RWPE1 (cell line): ENCODE data around the gene PRPF6.
A peak's percentile ranks its signal among the peaks of the same experiment; 100 is the strongest.

Source experiments
- CTCF ChIA-PET: fragments of 350-600 bp; sonication (Branson Sonifier 250); formaldehyde crosslinking; extraction: SDS; loops from one replicate; lab custom pipeline; 2021; lab: Yijun Ruan, JAX
- POLR2A ChIA-PET: fragments of 400-600 bp; formaldehyde crosslinking; extraction: SDS; loops from one replicate; lab custom pipeline; 2020; ENCODE audit warnings: antibody characterized with exemption; ENCODE audit not compliant: low non-redundant PET; lab: Yijun Ruan, JAX
- DNase-seq: peaks from one replicate; pipeline ENCODE4 v3.0.0; 2012; ENCODE audit warnings: low spot score
- H3K27ac ChIP-seq: fragments of 450-650 bp; 2 replicates; pipeline ENCODE4 v1.5.1; 2017
- TF ChIP-seq, protein P1 (sequence below): fragments of 450-650 bp; conservative IDR thresholded peaks from 2 replicates; pipeline ENCODE4 v1.5.1; 2017; ENCODE audit warnings: low read depth, mild to moderate bottlenecking

Gene PRPF6

DNA sequence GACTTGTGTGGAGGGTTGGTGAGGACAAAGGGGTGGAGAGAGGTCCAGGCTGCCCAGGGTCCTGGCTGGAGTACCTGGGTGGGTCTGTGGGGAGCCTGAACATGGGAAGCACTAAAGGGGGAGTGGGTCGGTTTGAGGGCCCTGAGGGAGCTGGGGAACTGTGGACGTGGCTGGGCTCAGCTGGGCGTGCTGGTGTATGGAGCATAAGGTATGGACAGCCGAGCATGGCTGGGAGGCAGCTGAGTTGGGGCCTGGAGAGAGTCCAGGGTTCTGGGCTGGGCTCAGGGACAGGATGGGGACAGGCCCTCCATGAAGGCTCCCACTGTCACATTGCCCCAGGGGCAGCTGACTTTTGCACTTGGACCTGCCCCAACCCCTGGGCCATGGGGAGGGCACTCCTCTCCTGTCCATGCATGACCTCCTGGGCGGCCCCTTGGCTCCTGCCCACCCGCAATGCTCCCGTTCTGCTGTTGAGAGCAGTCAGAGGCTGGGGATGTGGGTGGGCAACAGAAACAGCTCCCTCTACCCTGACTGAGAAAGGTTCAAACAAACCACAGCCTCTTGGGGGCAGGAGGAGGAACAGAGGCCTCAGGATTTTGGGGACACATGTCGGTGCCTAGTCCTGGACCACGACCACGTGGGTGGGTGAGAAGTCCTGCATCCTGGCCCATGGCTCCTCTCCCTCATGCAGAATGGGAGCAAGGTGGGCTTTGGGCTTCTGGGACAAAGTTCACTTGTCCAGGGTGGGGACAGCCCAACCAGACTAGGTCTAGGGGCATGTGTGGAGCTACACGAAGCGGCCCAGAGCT is 59.5 kb downstream of the PRPF6 start:
- TF ChIP-seq, protein P1, sequence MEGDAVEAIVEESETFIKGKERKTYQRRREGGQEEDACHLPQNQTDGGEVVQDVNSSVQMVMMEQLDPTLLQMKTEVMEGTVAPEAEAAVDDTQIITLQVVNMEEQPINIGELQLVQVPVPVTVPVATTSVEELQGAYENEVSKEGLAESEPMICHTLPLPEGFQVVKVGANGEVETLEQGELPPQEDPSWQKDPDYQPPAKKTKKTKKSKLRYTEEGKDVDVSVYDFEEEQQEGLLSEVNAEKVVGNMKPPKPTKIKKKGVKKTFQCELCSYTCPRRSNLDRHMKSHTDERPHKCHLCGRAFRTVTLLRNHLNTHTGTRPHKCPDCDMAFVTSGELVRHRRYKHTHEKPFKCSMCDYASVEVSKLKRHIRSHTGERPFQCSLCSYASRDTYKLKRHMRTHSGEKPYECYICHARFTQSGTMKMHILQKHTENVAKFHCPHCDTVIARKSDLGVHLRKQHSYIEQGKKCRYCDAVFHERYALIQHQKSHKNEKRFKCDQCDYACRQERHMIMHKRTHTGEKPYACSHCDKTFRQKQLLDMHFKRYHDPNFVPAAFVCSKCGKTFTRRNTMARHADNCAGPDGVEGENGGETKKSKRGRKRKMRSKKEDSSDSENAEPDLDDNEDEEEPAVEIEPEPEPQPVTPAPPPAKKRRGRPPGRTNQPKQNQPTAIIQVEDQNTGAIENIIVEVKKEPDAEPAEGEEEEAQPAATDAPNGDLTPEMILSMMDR = no peak
- POLR2A ChIA-PET = no interaction called here
- H3K27ac ChIP-seq = peak overlapping the region; percentile 58
- DNase-seq = no peak
- CTCF ChIA-PET = interaction anchor here (0.5 to 6.4 kb wide), 11 partner anchors 12 to 359 kb away, joined by 3 to 98 read pairs (median 13); partner anchors contain the start of gene TCEA2

DNA sequence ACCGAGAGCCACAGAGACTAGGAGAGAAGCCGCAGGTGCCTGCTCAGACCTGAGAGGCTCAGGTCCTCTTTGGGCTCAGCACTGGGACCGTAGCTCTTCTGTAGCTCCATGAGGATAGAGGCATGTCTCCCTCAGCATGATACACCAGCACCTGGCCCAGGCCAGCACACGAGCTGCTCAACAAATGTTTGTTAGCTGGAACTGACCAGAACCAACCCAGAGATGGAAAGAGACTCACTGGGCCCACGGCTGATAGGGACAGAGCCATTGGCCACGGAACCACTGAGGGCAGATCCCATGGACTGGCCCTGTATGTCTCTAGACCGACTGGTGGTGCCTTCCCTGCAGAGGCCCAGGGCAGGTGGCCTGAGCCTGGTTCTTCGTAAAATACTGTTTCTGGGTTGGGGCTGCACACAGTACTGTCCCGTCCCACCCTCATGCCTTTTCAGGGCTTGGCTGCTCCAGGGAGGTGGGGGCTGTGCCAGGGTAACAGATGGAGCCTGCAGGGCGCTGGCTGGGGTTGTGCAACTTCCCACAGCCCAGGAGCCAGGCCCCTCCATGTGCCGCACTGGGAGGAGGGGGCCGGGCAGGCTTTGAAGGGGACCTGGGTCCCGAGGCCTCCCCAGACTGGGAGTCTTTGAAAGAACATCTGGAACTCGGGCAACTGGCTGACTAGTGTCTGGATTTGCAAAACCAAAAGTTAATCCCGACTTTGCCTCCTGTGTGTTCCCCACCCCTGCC is 60.3 kb downstream of the PRPF6 start:
- CTCF ChIA-PET = interaction anchor here (0.7 to 6.4 kb wide), 4 partner anchors 12 to 80 kb away, joined by 4 to 98 read pairs (median 74); partner anchors contain the start of gene TCEA2
- no peak for DNase-seq

DNA sequence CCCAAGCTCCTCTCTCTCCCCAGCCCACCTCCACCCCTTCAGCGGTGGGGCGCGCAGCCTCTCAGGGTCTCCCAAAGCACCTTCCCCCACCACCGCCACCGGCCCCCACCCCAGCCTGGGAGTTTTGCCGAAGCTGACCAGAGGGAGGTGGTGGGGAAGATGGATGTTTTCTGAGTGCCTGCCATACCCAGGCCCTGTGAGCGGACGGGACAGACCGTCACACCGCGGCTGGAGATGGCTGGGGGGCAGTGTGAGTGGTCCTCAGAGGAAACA is 60.8 kb downstream of the PRPF6 start:
- POLR2A ChIA-PET = interaction anchor here (0.7 kb wide), 1 partner anchor 19 kb away, joined by 5 read pairs; no protein-coding TSS in a partner anchor
- TF ChIP-seq, protein P1 = no peak
- DNase-seq = no peak
- CTCF ChIA-PET = no interaction called here
- H3K27ac ChIP-seq = peak overlapping the region; percentile 58

More for the DNA sequence above, 60.3 kb downstream of the PRPF6 start:
- TF ChIP-seq, protein P1 = no peak
- H3K27ac ChIP-seq = peak overlapping the region; percentile 58
- POLR2A ChIA-PET = interaction anchor here (0.7 kb wide), 1 partner anchor 19 kb away, joined by 5 read pairs; no protein-coding TSS in a partner anchor

DNA sequence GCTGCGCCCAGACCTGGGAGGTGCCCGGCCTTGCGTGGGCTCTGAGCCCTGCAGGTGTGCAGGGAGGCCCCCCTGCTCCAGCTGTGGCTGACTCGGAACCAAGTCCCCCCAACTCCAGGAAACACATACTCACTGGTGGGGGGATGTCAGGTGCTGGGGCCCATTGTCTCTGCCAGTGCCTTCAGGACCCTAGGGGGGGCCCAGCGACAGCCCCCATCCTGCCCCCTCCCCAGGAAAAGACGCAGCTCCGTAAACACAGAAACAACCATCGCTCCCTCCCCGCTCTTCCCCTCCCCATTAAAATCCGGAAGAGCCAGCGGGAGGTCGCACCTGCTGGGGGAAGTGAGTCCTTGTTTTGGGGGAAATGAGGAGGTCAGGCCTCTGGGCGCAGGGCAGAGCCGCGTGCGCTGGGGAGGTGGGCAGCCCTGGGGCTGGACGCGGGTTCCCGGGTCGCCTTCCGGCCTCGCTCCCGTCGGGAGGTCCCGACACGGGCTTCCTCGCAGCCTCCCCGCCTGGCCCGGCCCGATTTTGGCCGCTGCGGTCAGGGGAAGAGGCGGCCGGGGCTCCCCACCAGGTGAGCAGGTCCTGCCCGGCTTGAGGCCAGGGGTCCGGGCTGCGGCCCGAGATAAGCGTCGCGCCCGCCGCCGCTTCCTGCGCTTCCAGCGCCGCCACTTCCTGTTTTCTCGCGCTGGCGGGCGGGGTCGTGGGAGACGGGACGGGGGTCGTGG is 61.3 kb downstream of the PRPF6 start:
- peak overlapping the region; percentile 58 for H3K27ac ChIP-seq
- TF ChIP-seq, protein P1 = no peak
- CTCF ChIA-PET = interaction anchor here (0.6 kb wide), 1 partner anchor 112 kb away, joined by 3 read pairs; no protein-coding TSS in a partner anchor
- POLR2A ChIA-PET = interaction anchor here (0.7 kb wide), 1 partner anchor 18 kb away, joined by 5 read pairs; no protein-coding TSS in a partner anchor
- DNase-seq = no peak

DNA sequence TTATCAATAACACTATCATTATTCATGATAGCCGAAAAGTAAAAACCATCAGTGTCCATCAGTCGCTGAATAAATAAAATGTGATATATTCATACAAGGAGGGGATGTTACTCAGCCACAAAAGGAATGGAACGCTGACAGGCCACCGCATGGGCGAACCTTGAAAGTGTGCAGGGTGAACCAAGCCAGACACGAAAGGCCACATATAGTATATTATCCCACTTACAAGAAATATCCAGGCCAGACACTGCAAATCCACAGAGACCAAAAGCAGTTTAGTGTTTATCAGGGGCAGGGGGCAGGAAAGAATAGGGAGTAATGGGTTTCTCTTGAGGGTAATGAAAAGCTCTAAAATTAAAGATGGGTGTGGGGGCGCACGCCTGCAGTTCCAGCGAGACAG is 62.8 kb downstream of the PRPF6 start:
- TF ChIP-seq, protein P1 = no peak
- ChIA-PET POLR2A (interaction anchor here (0.6 kb wide), 1 partner anchor 345 kb away, joined by 3 read pairs; no protein-coding TSS in a partner anchor), CTCF (interaction anchor here (1.1 to 2.7 kb wide), 3 partner anchors 14 to 58 kb away, joined by 3 to 10 read pairs (median 5); no protein-coding TSS in a partner anchor)
- DNase-seq = no peak
- H3K27ac ChIP-seq = peak overlapping the region; percentile 78
